MCF 10A (cell line): ENCODE data around the gene RPL22. TPM values are rescaled to one million over a fixed set of nuclear protein-coding genes. Genes with fewer than 3 reads are reported as not detected.

Experiments
- BruUV-seq: library from RNA; stranded (reverse); fragments of 400-500 nt; replicated peaks from 2 replicates; lab custom pipeline; 2021; lab: Mats Ljungman, UMichigan
- CTCF ChIA-PET: fragments of 300-600 bp; sonication (Branson Sonifier 250); formaldehyde crosslinking; extraction: SDS; loops from one replicate; lab custom pipeline; 2021; ENCODE audit warnings: antibody characterized with exemption, inconsistent platforms; lab: Yijun Ruan, JAX
- POLR2A ChIA-PET: fragments of 300-600, 350-650 bp; sonication (Branson Sonifier 250); formaldehyde crosslinking; extraction: SDS; loops from one replicate; lab custom pipeline; 2020; ENCODE audit warnings: antibody characterized with exemption, inconsistent platforms; lab: Yijun Ruan, JAX
- DNase-seq: peaks from one replicate; pipeline ENCODE4 v3.0.0-alpha.2; 2018; ENCODE audit not compliant: unreplicated experiment
- H3K27ac Mint-ChIP-seq: one replicate; pipeline ENCODE4 v1.8.0; 2022; ENCODE audit warnings: mild to moderate bottlenecking, low read depth, mixed read lengths; ENCODE audit not compliant: unreplicated experiment
- H3K27me3 Mint-ChIP-seq: one replicate; pipeline ENCODE4 v1.8.0; 2022; ENCODE audit warnings: mixed read lengths; ENCODE audit not compliant: insufficient read depth, unreplicated experiment
- H3K36me3 Mint-ChIP-seq: one replicate; pipeline ENCODE4 v1.8.0; 2022; ENCODE audit warnings: mild to moderate bottlenecking, moderate library complexity, mixed read lengths; ENCODE audit not compliant: insufficient read depth, unreplicated experiment
- H3K4me1 Mint-ChIP-seq: one replicate; pipeline ENCODE4 v1.8.0; 2022; ENCODE audit warnings: mixed read lengths; ENCODE audit not compliant: insufficient read depth, unreplicated experiment
- H3K4me3 Mint-ChIP-seq: one replicate; pipeline ENCODE4 v1.8.0; 2022; ENCODE audit warnings: mild to moderate bottlenecking, moderate library complexity, mixed read lengths; ENCODE audit not compliant: unreplicated experiment
- H3K9me3 Mint-ChIP-seq: one replicate; pipeline ENCODE4 v1.8.0; 2022; ENCODE audit warnings: mixed read lengths; ENCODE audit not compliant: unreplicated experiment
- CTCF ChIP-seq: fragments of 200-600 bp; IDR thresholded peaks from one replicate; pipeline ENCODE4 v1.8.0; 2022; ENCODE audit warnings: antibody characterized with exemption, mild to moderate bottlenecking; ENCODE audit not compliant: unreplicated experiment
- intact Hi-C: fragments of 100-400 bp; cut with micrococcal nuclease; formaldehyde crosslinking; loops from 2 replicates; pipeline ENCODE4 v1.14.1; 2022
- total RNA-seq: library from RNA; stranded (reverse); gene quantifications from 2 replicates; pipeline ENCODE4 v1.2.3, GENCODE V29; 2022

The RPL22 gene
- total RNA-seq, 1 experiment from 2014 or later: 477 TPM

GRCh38 chr1:6180268-6180706 lies 19.1 kb downstream of the RPL22 start, which contains the start of gene CHD5:
Gene CHD5, minus strand, starts transcription at chr1:6180321. Its CDS starts 298 bp downstream, at chr1:6180023.
- TF ChIP-seq CTCF: no peak
- Mint-ChIP-seq H3K36me3 (peaks cover 16% of the 10 kb centered on the region), H3K27ac (no peak within 1 kb of the TSS), H3K4me3 (no peak within 1 kb of the TSS), H3K27me3 (peaks cover 37% of the 10 kb centered on the region), H3K9me3 (no peaks in the 10 kb centered on the region), H3K4me1 (no peaks in the 10 kb centered on the region)
- intact Hi-C loops: no loop called here
- POLR2A ChIA-PET: interaction anchor here (0.5 kb wide), 1 partner anchor 28 kb away, joined by 4 read pairs; no protein-coding TSS in a partner anchor
- BruUV-seq: no TSS peak
- CTCF ChIA-PET: no interaction called here
- DNase-seq: no peak

- H3K36me3 Mint-ChIP-seq: peaks cover 12% of the 10 kb centered on the region
- DNase-seq: no peak
- intact Hi-C loops: no loop called here
- H3K4me3 Mint-ChIP-seq: no peak overlapping the region
- TF ChIP-seq CTCF: no peak
- H3K9me3 Mint-ChIP-seq: no peaks in the 10 kb centered on the region
- H3K27me3 Mint-ChIP-seq: peaks cover 37% of the 10 kb centered on the region
- no peaks in the 10 kb centered on the region for H3K4me1 Mint-ChIP-seq
- POLR2A ChIA-PET: interaction anchor here (1.3 kb wide), 1 partner anchor 10 kb away, joined by 3 read pairs; no protein-coding TSS in a partner anchor
- CTCF ChIA-PET: interaction anchor here (0.6 kb wide), 1 partner anchor 67 kb away, joined by 4 read pairs; no protein-coding TSS in a partner anchor
- no TSS peak for BruUV-seq
- no peak overlapping the region for H3K27ac Mint-ChIP-seq
These were observed 19.7 kb downstream of the RPL22 start for GRCh38 chr1:6179564-6180175.

- intact Hi-C loops: no loop called here
- peaks cover 37% of the 10 kb centered on the region for H3K27me3 Mint-ChIP-seq
- POLR2A ChIA-PET: interaction anchor here (1.3 kb wide), 1 partner anchor 10 kb away, joined by 3 read pairs; no protein-coding TSS in a partner anchor
- H3K9me3 Mint-ChIP-seq: no peaks in the 10 kb centered on the region
- no peaks in the 10 kb centered on the region for H3K4me1 Mint-ChIP-seq
- peaks cover 5% of the 10 kb centered on the region for H3K36me3 Mint-ChIP-seq
- no peak for TF ChIP-seq CTCF
- BruUV-seq: no TSS peak
- CTCF ChIA-PET: interaction anchor here (0.5 to 0.6 kb wide), 2 partner anchors 68 to 72 kb away, joined by 3 to 4 read pairs; no protein-coding TSS in a partner anchor
- DNase-seq: no peak
- no peak overlapping the region for H3K27ac Mint-ChIP-seq
- H3K4me3 Mint-ChIP-seq: no peak overlapping the region
These were observed 20.4 kb downstream of the RPL22 start for GRCh38 chr1:6178751-6179563.
